K562 (cell line): ENCODE data around the gene ARHGEF33. TPM values are rescaled to one million over a fixed set of nuclear protein-coding genes. Genes with fewer than 3 reads are reported as not detected.

Experiments used
- ATAC-seq: fragments of 200-7000 bp; cut with Tn5 transposase; 3 replicates; pipeline ENCODE4 v1.9.1; 2020; ENCODE audit warnings: moderate library complexity
- BruUV-seq: library from RNA; stranded (reverse); fragments of 400-500 nt; replicated peaks from 2 replicates; lab custom pipeline; 2021; lab: Mats Ljungman, UMichigan
- CTCF ChIA-PET: fragments of 300-600 bp; formaldehyde crosslinking; extraction: SDS; loops from one replicate; lab custom pipeline; 2021; ENCODE audit warnings: low intra/inter-chr PET ratio; lab: Yijun Ruan, JAX
- POLR2A ChIA-PET: fragments of 300-600, 350-650 bp; sonication (Branson Sonifier 250); formaldehyde crosslinking; extraction: SDS; loops from one replicate; lab custom pipeline; 2021; ENCODE audit warnings: antibody characterized with exemption, inconsistent platforms; lab: Yijun Ruan, JAX
- DNase-seq, 4 experiments: peaks; one replicate each; pipeline versions ENCODE4 v3.0.0 to v3.0.0-alpha.2; 2011 to 2018; ENCODE audit warnings: low spot score in 3 of 4, mixed read lengths in 3 of 4; ENCODE audit errors: extremely low read depth in 1 of 4
- FAIRE-seq: peaks from 2 replicates; lab custom pipeline; 2011; peaks lifted over from hg19 to GRCh38; lab: Jason Lieb, UNC
- H2AFZ ChIP-seq: 2 replicates; pipeline ENCODE4 v1.6.0; 2011; ENCODE audit warnings: low read depth, low read length, control low read depth, inconsistent platforms
- H3K27ac ChIP-seq: fragments of 200-600 bp; 3 replicates; pipeline ENCODE4 v1.8.0; 2011; ENCODE audit warnings: low read depth, mild to moderate bottlenecking, control low read depth, inconsistent platforms, low read length, moderate library complexity, mixed read lengths; ENCODE audit errors: extremely low read depth
- H3K27me3 ChIP-seq, 2 experiments: fragments of 300-600 bp in 1 of 2; 2 replicates in 1 of 2; 3 replicates in 1 of 2; pipeline versions ENCODE4 v1.6.0 to v1.8.0; 2011; ENCODE audit warnings: inconsistent platforms in 2 of 2, low read length in 2 of 2, mild to moderate bottlenecking in 1 of 2, mixed read lengths in 1 of 2, moderate library complexity in 1 of 2; ENCODE audit not compliant: control insufficient read depth in 2 of 2, insufficient read depth in 2 of 2
- H3K36me3 ChIP-seq: fragments of 300-600 bp; 3 replicates; pipeline ENCODE4 v1.8.0; 2011; ENCODE audit warnings: mild to moderate bottlenecking, low read length, inconsistent platforms; ENCODE audit not compliant: control insufficient read depth, insufficient read depth
- H3K4me1 ChIP-seq, 2 experiments: fragments of 200-600 bp in 1 of 2; replicated peaks in 1 of 2; 2 replicates in 1 of 2; 3 replicates in 1 of 2; pipeline versions ENCODE4 v1.5.1 to v1.8.0; 2011; ENCODE audit warnings: inconsistent platforms in 2 of 2, low read length in 2 of 2, mild to moderate bottlenecking in 1 of 2, mixed read lengths in 1 of 2, moderate library complexity in 1 of 2; ENCODE audit not compliant: control insufficient read depth in 2 of 2, insufficient read depth in 2 of 2
- H3K4me2 ChIP-seq: 2 replicates; pipeline ENCODE4 v1.6.1; 2011; ENCODE audit warnings: low read length, control low read depth, inconsistent platforms, mixed read lengths; ENCODE audit not compliant: insufficient read depth
- H3K4me3 ChIP-seq: fragments of 200-600 bp; sonication (generic), shearing (Covaris generic); 2 replicates; pipeline ENCODE4 v1.5.1; 2016; ENCODE audit warnings: control low read depth, inconsistent platforms
- H3K79me2 ChIP-seq: fragments of 200-600 bp; 3 replicates; pipeline ENCODE4 v1.8.0; 2011; ENCODE audit warnings: low read length, inconsistent platforms; ENCODE audit not compliant: control insufficient read depth, insufficient read depth
- H3K9ac ChIP-seq, 2 experiments: 2 replicates each; pipeline versions ENCODE4 v1.6.0 to v1.6.1; 2011; ENCODE audit warnings: low read depth in 2 of 2, low read length in 2 of 2, control low read depth in 1 of 2, inconsistent platforms in 1 of 2, mild to moderate bottlenecking in 1 of 2, mixed read lengths in 1 of 2; ENCODE audit not compliant: insufficient read depth in 1 of 2
- H3K9me1 ChIP-seq: one replicate; pipeline ENCODE4 v1.6.0; 2011; ENCODE audit warnings: inconsistent platforms, mild to moderate bottlenecking, low read length, moderate library complexity; ENCODE audit not compliant: control insufficient read depth, insufficient read depth
- H3K9me3 ChIP-seq: replicated peaks from 2 replicates; pipeline ENCODE4 v1.5.1; 2011; ENCODE audit warnings: low read depth, low read length, inconsistent platforms; ENCODE audit not compliant: control insufficient read depth, insufficient read depth
- H4K20me1 ChIP-seq: replicated peaks from 2 replicates; pipeline ENCODE4 v1.6.1; 2011; ENCODE audit warnings: low read length, inconsistent platforms, mixed read lengths; ENCODE audit not compliant: control insufficient read depth, insufficient read depth
- BRD4 ChIP-seq: fragments of 200-600 bp; sonication (generic); IDR thresholded peaks from 2 replicates; pipeline ENCODE4 v1.6.1; 2017; ENCODE audit warnings: inconsistent platforms
- SNRNP70 ChIP-seq: fragments of 200-400 bp; formaldehyde crosslinking; optimal IDR thresholded peaks from 2 replicates; pipeline ENCODE3; 2017; ENCODE audit warnings: low read depth, low read length
- ZNF431 ChIP-seq: sonication (generic); formaldehyde crosslinking; IDR thresholded peaks from 2 replicates; pipeline ENCODE4 v1.8.0; 2022; ENCODE audit warnings: mild to moderate bottlenecking, missing genetic modification reagents
- WGBS: fragments of 100-300 bp; shearing (Covaris generic); methylation state at CpG from one replicate; pipeline ENCODE4 v1.1.6; 2016; ENCODE audit warnings: low coverage, mixed read lengths; ENCODE audit not compliant: insufficient coverage; ENCODE audit errors: missing lambda C conversion rate; 5-methylcytosine and 5-hydroxymethylcytosine counted together
- in situ Hi-C: fragments of 300-500 bp; cut with MboI; formaldehyde crosslinking; loops from 4 replicates; pipeline ENCODE4 v1.15.0; 2018; ENCODE audit warnings: inconsistent platforms, mixed read lengths
- intact Hi-C: fragments of 100-400 bp; cut with micrococcal nuclease; formaldehyde crosslinking; loops from 2 replicates; pipeline ENCODE4 v1.14.2; 2022
- polyA plus RNA-seq, 8 experiments: library from polyadenylated mRNA; depleted of rRNA in 4 of 8; stranded (reverse) in 5 of 8; unstranded in 3 of 8; fragments of >200 nt; fragmentation: Nextera tagmentation in 2 of 8; fragmentation: Illumina TruSeq in 1 of 8; extraction: Ambion mirVana in 2 of 8; extraction: Trizol in 1 of 8; gene quantifications; 2 replicates each; pipeline versions ENCODE4 v1.2.1 to v1.2.3, GENCODE V29; 2011 to 2014; ENCODE audit warnings: inconsistent platforms in 1 of 8, missing spikeins in 1 of 8
- total RNA-seq, 7 experiments: library from RNA; depleted of rRNA in 6 of 7; stranded (reverse); fragments of >200 nt in 6 of 7; fragmentation: Illumina TruSeq in 2 of 7; extraction: Trizol in 2 of 7; gene quantifications; 2 replicates each; pipeline versions ENCODE4 v1.2.1 to v1.2.3, GENCODE V29; 2011 to 2021; ENCODE audit warnings: low replicate concordance in 1 of 7
- TF ChIP-seq, protein P1 (sequence below), 3 experiments: fragments of 200-800 bp in 1 of 3; fragments of 250-450 bp in 1 of 3; fragments of 450-650 bp in 1 of 3; sonication (Bioruptor Pico) in 1 of 3; sonication (Bioruptor generic) in 1 of 3; formaldehyde crosslinking in 1 of 3; IDR thresholded peaks; 2 replicates each; pipeline versions ENCODE4 v1.6.1 to v1.8.0; 2016 to 2022; ENCODE audit warnings: mild to moderate bottlenecking in 2 of 3, missing genetic modification characterization in 2 of 3, missing compliant biosample characterization in 1 of 3, moderate library complexity in 1 of 3

ARHGEF33 gene
- total and polyA plus RNA-seq, 9 of the 15 experiments (the other 6 are each of a cell fraction or from before 2014, with no cell fraction given), result 0.01 to 0.08 (median 0.03) TPM; not detected in 5

GRCh38 chr2:38873763-38874162, 15.9 kb upstream of the ARHGEF33 start:
- BruUV-seq, result no TSS peak
- CTCF ChIA-PET, result no interaction called here
- TF ChIP-seq ZNF431 (peak; percentile 75; the same call in 1 of the 2 replicates), SNRNP70 (no peak)
- H3K27ac ChIP-seq, result no peak overlapping the region
- intact Hi-C loops (no loop called here), in situ Hi-C loops (no loop called here)
- ATAC-seq, result no peak
- POLR2A ChIA-PET, result no interaction called here
- H3K4me1 ChIP-seq, result peaks cover 0 to 10% of the 10 kb centered on the region in 2 experiments; a peak in 2 of 5 replicates
- H4K20me1 ChIP-seq, result no peaks in the 10 kb centered on the region
- H3K4me3 ChIP-seq, result no peak overlapping the region
- no peak for FAIRE-seq
- no peak for DNase-seq
- no peaks in the 10 kb centered on the region for H3K27me3 ChIP-seq
- WGBS, result 69% methylated on average over 5 of the region's 5 CpGs
- H3K36me3 ChIP-seq, result no peaks in the 10 kb centered on the region
- no peak overlapping the region for H3K4me2 ChIP-seq
- no peak overlapping the region for H2AFZ ChIP-seq
- no peak overlapping the region for H3K9ac ChIP-seq
- H3K9me1 ChIP-seq, result no peaks in the 10 kb centered on the region
- peaks cover 21% of the 10 kb centered on the region for H3K79me2 ChIP-seq
- no peaks in the 10 kb centered on the region for H3K9me3 ChIP-seq

GRCh38 chr2:38875227-38875575, 14.5 kb upstream of the ARHGEF33 start:
- Histone ChIP-seq H3K9ac (peak overlapping the region; percentile 66 to 95), H3K36me3 (no peaks in the 10 kb centered on the region), H3K79me2 (peaks cover 21% of the 10 kb centered on the region), H3K4me1 (peaks cover 0 to 10% of the 10 kb centered on the region in 2 experiments; a peak in 2 of 5 replicates), H4K20me1 (no peaks in the 10 kb centered on the region)
- intact Hi-C loops, result no loop called here
- ATAC-seq, result no peak; the same call in 2 of the 3 replicates
- TF ChIP-seq, protein P1, sequence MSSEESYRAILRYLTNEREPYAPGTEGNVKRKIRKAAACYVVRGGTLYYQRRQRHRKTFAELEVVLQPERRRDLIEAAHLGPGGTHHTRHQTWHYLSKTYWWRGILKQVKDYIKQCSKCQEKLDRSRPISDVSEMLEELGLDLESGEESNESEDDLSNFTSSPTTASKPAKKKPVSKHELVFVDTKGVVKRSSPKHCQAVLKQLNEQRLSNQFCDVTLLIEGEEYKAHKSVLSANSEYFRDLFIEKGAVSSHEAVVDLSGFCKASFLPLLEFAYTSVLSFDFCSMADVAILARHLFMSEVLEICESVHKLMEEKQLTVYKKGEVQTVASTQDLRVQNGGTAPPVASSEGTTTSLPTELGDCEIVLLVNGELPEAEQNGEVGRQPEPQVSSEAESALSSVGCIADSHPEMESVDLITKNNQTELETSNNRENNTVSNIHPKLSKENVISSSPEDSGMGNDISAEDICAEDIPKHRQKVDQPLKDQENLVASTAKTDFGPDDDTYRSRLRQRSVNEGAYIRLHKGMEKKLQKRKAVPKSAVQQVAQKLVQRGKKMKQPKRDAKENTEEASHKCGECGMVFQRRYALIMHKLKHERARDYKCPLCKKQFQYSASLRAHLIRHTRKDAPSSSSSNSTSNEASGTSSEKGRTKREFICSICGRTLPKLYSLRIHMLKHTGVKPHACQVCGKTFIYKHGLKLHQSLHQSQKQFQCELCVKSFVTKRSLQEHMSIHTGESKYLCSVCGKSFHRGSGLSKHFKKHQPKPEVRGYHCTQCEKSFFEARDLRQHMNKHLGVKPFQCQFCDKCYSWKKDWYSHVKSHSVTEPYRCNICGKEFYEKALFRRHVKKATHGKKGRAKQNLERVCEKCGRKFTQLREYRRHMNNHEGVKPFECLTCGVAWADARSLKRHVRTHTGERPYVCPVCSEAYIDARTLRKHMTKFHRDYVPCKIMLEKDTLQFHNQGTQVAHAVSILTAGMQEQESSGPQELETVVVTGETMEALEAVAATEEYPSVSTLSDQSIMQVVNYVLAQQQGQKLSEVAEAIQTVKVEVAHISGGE (CRISPR knock-in tag; IDR thresholded peaks at IDR 0.05), result 0 out of 6 replicates have a peak, but pooled peaks of 1 of the 3 experiments have one; percentile 7
- TF ChIP-seq BRD4, result no peak
- TF ChIP-seq, all 486 proteins: peak for 1
- Histone ChIP-seq H3K27me3 (no peaks in the 10 kb centered on the region), H3K9me3 (no peaks in the 10 kb centered on the region), H2AFZ (peak overlapping the region; percentile 98), H3K4me3 (peak overlapping the region; percentile 62), H3K4me2 (peak overlapping the region; percentile 96), H3K9me1 (no peaks in the 10 kb centered on the region), H3K27ac (peak overlapping the region; percentile 42)
- no TSS peak for BruUV-seq
- CTCF ChIA-PET, result no interaction called here
- no peak for DNase-seq
- in situ Hi-C loops, result no loop called here
- peak; percentile 68 for FAIRE-seq
- WGBS, result 0% methylated on average over 10 of the region's 10 CpGs
- POLR2A ChIA-PET, result interaction anchor here (1.0 to 3.3 kb wide), 3 partner anchors 7 to 124 kb away, joined by 4 to 23 read pairs (median 6); partner anchors contain the start of gene SRSF7
